ENCODE results near the gene RPS6KA2. TPM values are rescaled to one million over a fixed set of nuclear protein-coding genes. Genes with fewer than 3 reads are reported as not detected.

Gene RPS6KA2
- total RNA-seq, 1 experiment from 2014 or later, result 18.5 TPM

DNA sequence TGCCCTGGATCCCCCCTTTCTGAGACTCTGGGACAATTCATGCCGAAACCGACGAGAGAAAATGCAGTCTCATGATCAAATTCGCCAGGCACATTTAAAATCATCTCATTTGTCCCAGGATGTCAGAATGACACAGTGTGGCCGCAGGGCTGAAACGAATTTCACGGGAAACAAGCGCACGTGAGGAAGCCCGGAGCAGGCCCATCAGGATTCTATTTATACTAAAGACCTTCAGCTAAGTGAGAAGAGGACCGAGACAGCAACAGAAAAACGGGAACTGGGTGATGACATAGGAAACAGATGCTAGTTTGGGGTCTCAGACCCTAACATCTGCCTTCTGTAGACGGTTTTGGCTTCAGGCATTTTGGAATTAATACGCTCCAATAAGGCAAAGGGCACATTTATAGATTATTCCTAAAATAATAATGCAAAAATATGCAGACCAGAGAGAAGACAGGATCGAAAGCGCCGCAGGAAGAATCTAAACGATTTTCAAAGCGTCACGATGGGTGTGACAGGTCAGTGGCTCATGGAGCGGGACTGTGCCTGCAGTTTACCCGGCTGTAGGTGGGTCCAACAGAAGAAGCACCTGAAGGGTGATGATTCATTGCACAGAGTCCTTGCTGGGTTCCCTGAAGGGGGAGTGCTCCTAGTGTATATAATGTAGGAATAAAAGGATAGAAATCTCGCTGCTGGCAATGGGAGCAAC is 163.5 kb downstream of the RPS6KA2 start:
- ChIA-PET POLR2A (ENCODE audit: unreplicated experiment) (no interaction called here), CTCF (no interaction called here)
- no peak overlapping the region for H3K4me3 ChIP-seq
- no peak overlapping the region for H2AFZ ChIP-seq
- H3K9me2 ChIP-seq (ENCODE audit: insufficient read depth), result no peaks in the 10 kb centered on the region
- no peaks in the 10 kb centered on the region for H3K36me3 ChIP-seq (ENCODE audit: low read depth)
- H3K27ac ChIP-seq, result no peak overlapping the region
- DNase-seq, result no peak
- TF ChIP-seq EZH2 (IDR thresholded peaks at IDR 0.05; ENCODE audit: low read depth), result no peak
- TF ChIP-seq, protein P1, sequence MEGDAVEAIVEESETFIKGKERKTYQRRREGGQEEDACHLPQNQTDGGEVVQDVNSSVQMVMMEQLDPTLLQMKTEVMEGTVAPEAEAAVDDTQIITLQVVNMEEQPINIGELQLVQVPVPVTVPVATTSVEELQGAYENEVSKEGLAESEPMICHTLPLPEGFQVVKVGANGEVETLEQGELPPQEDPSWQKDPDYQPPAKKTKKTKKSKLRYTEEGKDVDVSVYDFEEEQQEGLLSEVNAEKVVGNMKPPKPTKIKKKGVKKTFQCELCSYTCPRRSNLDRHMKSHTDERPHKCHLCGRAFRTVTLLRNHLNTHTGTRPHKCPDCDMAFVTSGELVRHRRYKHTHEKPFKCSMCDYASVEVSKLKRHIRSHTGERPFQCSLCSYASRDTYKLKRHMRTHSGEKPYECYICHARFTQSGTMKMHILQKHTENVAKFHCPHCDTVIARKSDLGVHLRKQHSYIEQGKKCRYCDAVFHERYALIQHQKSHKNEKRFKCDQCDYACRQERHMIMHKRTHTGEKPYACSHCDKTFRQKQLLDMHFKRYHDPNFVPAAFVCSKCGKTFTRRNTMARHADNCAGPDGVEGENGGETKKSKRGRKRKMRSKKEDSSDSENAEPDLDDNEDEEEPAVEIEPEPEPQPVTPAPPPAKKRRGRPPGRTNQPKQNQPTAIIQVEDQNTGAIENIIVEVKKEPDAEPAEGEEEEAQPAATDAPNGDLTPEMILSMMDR (conservative IDR thresholded peaks at IDR 0.05), result no peak
- no peaks in the 10 kb centered on the region for H3K79me2 ChIP-seq (ENCODE audit: low read depth)
- peaks cover 22% of the 10 kb centered on the region for H3K4me1 ChIP-seq (replicated peaks; ENCODE audit: insufficient read depth)
- no peaks in the 10 kb centered on the region for H3K9me3 ChIP-seq (ENCODE audit: insufficient read depth, low read depth)
- no TSS peak for BruUV-seq (replicated peaks)
- H4K20me1 ChIP-seq (ENCODE audit: insufficient read depth), result no peaks in the 10 kb centered on the region
- no peaks in the 10 kb centered on the region for H3K27me3 ChIP-seq (ENCODE audit: insufficient read depth, low read depth)
- intact Hi-C loops (cut with micrococcal nuclease; ENCODE audit: unreplicated experiment), result no loop called here
- peaks cover 21% of the 10 kb centered on the region; the same call in 1 of the 2 replicates for H3F3A ChIP-seq (ENCODE audit: insufficient read depth, low read depth)
- H3K4me2 ChIP-seq, result no peak overlapping the region

DNA sequence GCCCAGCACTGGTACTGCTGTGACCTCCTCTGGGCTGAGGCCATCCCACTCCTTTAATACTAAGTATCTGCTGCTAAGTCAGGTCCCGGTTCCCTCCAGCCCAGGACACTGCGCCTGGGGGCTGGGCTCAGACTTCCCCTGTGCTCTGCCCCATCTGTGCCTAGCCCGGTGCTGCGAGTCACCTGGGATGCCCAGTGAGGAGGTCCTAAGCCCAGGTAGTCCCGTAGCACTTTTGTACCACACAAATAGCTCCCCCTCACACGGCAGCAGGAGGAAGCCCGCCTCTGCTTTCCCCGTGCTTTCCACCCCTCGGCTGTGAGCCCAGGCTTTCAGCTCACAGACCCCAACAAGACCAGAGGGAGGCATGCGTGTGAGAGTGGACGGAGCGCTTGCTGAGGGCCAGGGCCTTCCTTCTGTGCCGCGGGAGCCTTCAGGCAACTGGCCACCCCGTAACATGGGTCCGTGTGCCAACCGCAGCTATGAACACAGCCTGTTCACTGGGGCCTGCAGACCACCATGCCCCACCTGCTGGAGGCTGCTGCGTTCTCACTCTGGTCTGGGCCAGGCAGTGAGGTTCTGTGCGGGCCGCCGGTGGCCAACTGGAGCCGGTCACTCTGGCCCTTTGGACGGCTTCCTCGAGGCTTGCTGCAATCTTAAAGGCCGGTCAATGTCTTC is 164.5 kb downstream of the RPS6KA2 start:
- no peaks in the 10 kb centered on the region for H3K27me3 ChIP-seq (ENCODE audit: insufficient read depth, low read depth)
- no peak overlapping the region for H3K4me2 ChIP-seq
- H2AFZ ChIP-seq, result no peak overlapping the region
- POLR2A ChIA-PET (ENCODE audit: unreplicated experiment), result no interaction called here
- no peak for DNase-seq
- no peaks in the 10 kb centered on the region for H3K79me2 ChIP-seq (ENCODE audit: low read depth)
- H3F3A ChIP-seq (ENCODE audit: insufficient read depth, low read depth), result peaks cover 21% of the 10 kb centered on the region; the same call in 1 of the 2 replicates
- intact Hi-C loops (cut with micrococcal nuclease; ENCODE audit: unreplicated experiment), result no loop called here
- H4K20me1 ChIP-seq (ENCODE audit: insufficient read depth), result no peaks in the 10 kb centered on the region
- H3K27ac ChIP-seq, result no peak overlapping the region
- H3K9me3 ChIP-seq (ENCODE audit: insufficient read depth, low read depth), result no peaks in the 10 kb centered on the region
- no peak overlapping the region for H3K4me3 ChIP-seq
- peaks cover 22% of the 10 kb centered on the region for H3K4me1 ChIP-seq (replicated peaks; ENCODE audit: insufficient read depth)
- CTCF ChIA-PET, result no interaction called here
- H3K9me2 ChIP-seq (ENCODE audit: insufficient read depth), result no peaks in the 10 kb centered on the region
- BruUV-seq (replicated peaks), result no TSS peak
- TF ChIP-seq, protein P1 (conservative IDR thresholded peaks at IDR 0.05), result no peak
- TF ChIP-seq EZH2 (IDR thresholded peaks at IDR 0.05; ENCODE audit: low read depth), result no peak
- H3K36me3 ChIP-seq (ENCODE audit: low read depth), result no peaks in the 10 kb centered on the region

DNA sequence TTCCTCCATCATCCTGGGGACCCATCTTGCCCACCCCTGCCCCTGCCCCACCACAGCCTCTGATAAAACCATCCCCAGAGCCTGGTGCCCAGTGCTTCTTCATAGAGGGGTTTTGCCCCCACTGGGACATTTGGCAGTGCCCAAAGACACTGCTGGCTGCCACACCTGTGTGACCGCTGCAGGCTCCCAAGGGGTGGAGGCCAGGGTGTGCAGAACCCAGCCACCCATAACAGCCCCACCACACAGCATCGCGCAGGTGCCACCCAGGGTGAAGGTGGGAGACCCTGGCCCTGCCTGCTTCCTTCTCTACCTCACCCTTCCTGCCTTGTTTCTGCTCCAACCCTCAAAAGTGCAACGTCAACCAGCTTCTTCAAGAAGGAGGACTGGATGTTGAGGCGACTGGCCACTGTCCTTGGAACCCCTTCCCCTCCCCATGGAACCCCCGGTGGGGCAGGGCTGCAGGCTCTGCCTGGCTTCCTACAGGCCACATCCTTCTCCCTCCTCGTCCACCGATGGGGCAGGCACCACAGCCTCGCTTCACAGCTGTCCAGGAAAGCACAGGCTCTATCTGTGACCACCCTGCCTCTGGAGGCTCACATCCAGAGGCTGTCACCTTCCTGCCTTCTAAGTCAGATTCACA is 165.1 kb downstream of the RPS6KA2 start:
- BruUV-seq (replicated peaks), result no TSS peak

More for the DNA sequence above, 165.1 kb downstream of the RPS6KA2 start:
- Histone ChIP-seq H3K79me2 (ENCODE audit: low read depth) (no peaks in the 10 kb centered on the region), H3K36me3 (ENCODE audit: low read depth) (no peaks in the 10 kb centered on the region), H3K4me2 (no peak overlapping the region), H3F3A (ENCODE audit: insufficient read depth, low read depth) (peaks cover 17% of the 10 kb centered on the region; the same call in 1 of the 2 replicates), H3K27ac (no peak overlapping the region), H3K9me2 (ENCODE audit: insufficient read depth) (no peaks in the 10 kb centered on the region), H2AFZ (no peak overlapping the region), H3K4me1 (replicated peaks; ENCODE audit: insufficient read depth) (peaks cover 18% of the 10 kb centered on the region), H3K4me3 (no peak overlapping the region), H4K20me1 (ENCODE audit: insufficient read depth) (no peaks in the 10 kb centered on the region), H3K27me3 (ENCODE audit: insufficient read depth, low read depth) (no peaks in the 10 kb centered on the region), H3K9me3 (ENCODE audit: insufficient read depth, low read depth) (no peaks in the 10 kb centered on the region)
- no peak for TF ChIP-seq EZH2 (IDR thresholded peaks at IDR 0.05; ENCODE audit: low read depth)
- TF ChIP-seq, protein P1 (conservative IDR thresholded peaks at IDR 0.05), result no peak
- POLR2A ChIA-PET (ENCODE audit: unreplicated experiment), result no interaction called here
- intact Hi-C loops (cut with micrococcal nuclease; ENCODE audit: unreplicated experiment), result no loop called here
- CTCF ChIA-PET, result no interaction called here
- DNase-seq, result no peak
